ENCODE results near the gene CMTM6. TPM values are rescaled to one million over a fixed set of nuclear protein-coding genes. Genes with fewer than 3 reads are reported as not detected.
"Not testable (repeated sequence)": the region's sequence is repeated elsewhere in the genome, so short reads cannot be mapped to it uniquely, and the experiment has no call there.

CMTM6 gene
- polyA plus RNA-seq, 1 experiment, result 22.8 TPM

DNA sequence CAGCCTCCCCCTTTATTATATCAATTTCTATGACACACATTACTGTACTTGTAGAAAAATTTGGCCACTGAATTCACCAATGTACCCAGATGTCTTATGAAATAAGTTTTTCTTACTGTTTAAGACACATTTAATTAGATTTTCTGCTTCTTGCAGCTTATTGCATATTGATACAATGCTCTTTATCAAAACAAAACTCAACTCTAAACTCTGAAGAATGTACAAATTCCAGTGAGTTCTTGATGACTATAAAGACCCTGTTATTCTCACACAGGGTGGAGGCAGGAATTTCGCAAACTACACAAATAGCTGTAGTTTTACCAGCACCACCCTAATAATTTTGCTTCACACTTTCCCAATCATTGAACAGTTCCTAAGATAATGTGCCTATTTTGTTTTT is 22.0 kb downstream of the CMTM6 start:
- TF ChIP-seq, protein P1, sequence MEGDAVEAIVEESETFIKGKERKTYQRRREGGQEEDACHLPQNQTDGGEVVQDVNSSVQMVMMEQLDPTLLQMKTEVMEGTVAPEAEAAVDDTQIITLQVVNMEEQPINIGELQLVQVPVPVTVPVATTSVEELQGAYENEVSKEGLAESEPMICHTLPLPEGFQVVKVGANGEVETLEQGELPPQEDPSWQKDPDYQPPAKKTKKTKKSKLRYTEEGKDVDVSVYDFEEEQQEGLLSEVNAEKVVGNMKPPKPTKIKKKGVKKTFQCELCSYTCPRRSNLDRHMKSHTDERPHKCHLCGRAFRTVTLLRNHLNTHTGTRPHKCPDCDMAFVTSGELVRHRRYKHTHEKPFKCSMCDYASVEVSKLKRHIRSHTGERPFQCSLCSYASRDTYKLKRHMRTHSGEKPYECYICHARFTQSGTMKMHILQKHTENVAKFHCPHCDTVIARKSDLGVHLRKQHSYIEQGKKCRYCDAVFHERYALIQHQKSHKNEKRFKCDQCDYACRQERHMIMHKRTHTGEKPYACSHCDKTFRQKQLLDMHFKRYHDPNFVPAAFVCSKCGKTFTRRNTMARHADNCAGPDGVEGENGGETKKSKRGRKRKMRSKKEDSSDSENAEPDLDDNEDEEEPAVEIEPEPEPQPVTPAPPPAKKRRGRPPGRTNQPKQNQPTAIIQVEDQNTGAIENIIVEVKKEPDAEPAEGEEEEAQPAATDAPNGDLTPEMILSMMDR (IDR thresholded peaks at IDR 0.05; ENCODE audit: insufficient read depth, low read depth, low read length), result no peak
- ChIA-PET CTCF (interaction anchor here (1.0 to 2.1 kb wide), 3 partner anchors 10 to 106 kb away, joined by 3 to 6 read pairs (median 4); no protein-coding TSS in a partner anchor), POLR2A (no interaction called here)
- no peak for DNase-seq (ENCODE audit: low read depth)
- no peak overlapping the region for H3K4me3 ChIP-seq (ENCODE audit: low read depth, low read length)
- H3K36me3 ChIP-seq (ENCODE audit: control insufficient read depth, insufficient read depth, low read length), result no peaks in the 10 kb centered on the region
- H3K27me3 ChIP-seq (ENCODE audit: control insufficient read depth, insufficient read depth, low read length), result no peaks in the 10 kb centered on the region

DNA sequence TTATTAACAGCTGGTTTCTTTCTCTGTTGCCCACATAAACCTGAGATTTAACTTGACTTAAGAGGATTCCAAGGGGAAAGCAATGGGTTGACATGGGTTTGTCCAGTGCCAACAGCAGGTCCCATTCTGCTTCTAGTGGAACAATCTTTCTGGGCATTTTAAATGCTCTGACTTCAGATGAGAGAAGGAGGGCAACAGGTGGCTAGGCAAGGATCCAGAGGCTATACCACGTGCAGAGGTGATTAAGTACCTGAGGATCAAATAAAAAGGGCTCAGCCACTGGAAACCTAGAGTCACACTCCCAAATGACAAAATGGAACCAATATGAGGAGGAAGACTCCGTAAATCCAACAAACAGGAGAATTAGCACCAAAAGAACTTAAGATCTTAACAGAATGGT is 28.5 kb downstream of the CMTM6 start:
- no peaks in the 10 kb centered on the region for H3K36me3 ChIP-seq (ENCODE audit: control insufficient read depth, insufficient read depth, low read length)
- H3K27me3 ChIP-seq (ENCODE audit: control insufficient read depth, insufficient read depth, low read length), result no peaks in the 10 kb centered on the region
- DNase-seq (ENCODE audit: low read depth), result no peak
- ChIA-PET POLR2A (no interaction called here), CTCF (interaction anchor here (0.6 kb wide), 1 partner anchor 149 kb away, joined by 3 read pairs; no protein-coding TSS in a partner anchor)
- H3K4me3 ChIP-seq (ENCODE audit: low read depth, low read length), result no peak overlapping the region
- TF ChIP-seq, protein P1 (IDR thresholded peaks at IDR 0.05; ENCODE audit: insufficient read depth, low read depth, low read length), result no peak

DNA sequence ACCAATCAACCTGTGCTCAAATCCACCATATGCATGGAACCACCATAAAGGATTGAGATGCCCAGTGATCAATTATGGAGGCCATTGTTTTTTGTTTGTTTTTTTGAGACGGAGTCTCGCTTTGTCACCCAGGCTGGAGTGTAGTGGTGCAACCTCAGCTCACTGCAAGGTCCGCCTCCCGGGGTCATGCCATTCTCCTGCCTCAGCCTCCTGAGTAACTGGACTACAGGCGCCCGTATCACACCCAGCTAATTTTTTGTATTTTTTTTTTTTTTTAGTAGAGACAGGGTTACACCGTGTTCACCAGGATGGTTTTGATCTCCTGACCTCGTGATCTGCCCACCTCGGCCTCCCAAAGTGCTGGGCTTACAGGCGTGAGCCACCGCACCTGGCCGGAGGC is 30.5 kb downstream of the CMTM6 start:
- DNase-seq (ENCODE audit: low read depth); H3K36me3 ChIP-seq (ENCODE audit: control insufficient read depth, insufficient read depth, low read length); H3K4me3 ChIP-seq (ENCODE audit: low read depth, low read length); CTCF ChIA-PET; POLR2A ChIA-PET; H3K27me3 ChIP-seq (ENCODE audit: control insufficient read depth, insufficient read depth, low read length): not testable (repeated sequence)

DNA sequence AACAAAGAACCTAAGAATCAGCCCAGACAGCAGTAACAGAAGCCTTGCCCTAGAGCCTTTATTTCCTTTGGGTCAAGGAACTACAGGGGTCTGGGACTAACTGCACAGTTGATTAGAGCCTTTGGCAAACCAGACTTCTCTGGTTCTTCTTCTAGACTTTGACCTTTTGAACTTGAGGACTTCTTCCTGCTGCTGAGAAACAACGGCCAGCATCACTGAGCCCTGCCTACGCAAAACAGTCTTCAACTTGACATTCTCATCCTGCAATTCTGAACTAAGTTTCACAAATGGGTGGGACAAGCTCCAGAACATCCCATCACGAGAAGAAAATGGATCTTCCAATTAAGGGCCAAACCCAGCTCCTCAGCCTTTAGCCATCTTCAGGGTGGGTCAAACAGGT is 31.4 kb downstream of the CMTM6 start:
- CTCF ChIA-PET, result no interaction called here
- POLR2A ChIA-PET, result no interaction called here
- peaks cover 3% of the 10 kb centered on the region; the same call in 1 of the 2 replicates for H3K36me3 ChIP-seq (ENCODE audit: control insufficient read depth, insufficient read depth, low read length)
- DNase-seq (ENCODE audit: low read depth), result no peak
- H3K4me3 ChIP-seq (ENCODE audit: low read depth, low read length), result no peak overlapping the region
- TF ChIP-seq, protein P1 (IDR thresholded peaks at IDR 0.05; ENCODE audit: insufficient read depth, low read depth, low read length), result no peak
- H3K27me3 ChIP-seq (ENCODE audit: control insufficient read depth, insufficient read depth, low read length), result no peaks in the 10 kb centered on the region

DNA sequence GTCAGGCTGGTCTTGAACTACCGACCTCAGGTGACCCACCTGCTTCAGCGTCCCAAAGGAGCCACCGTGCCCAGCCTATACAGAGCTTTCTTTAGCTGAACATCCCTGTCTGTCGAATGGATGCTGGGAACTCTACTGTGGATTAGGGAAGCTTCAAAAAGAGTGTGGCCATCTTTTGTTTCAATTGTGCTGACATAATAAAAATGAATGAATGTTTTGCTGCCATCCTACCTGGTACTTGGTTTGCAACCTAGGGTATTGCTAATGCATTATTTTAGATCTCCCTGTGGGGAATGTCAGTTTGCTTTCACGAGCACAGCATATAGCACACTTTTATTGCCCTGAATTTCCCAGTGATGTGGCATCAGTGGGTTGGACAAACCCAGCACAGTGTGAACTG is 32.3 kb downstream of the CMTM6 start:
- TF ChIP-seq, protein P1 (IDR thresholded peaks at IDR 0.05; ENCODE audit: insufficient read depth, low read depth, low read length), result no peak
- DNase-seq (ENCODE audit: low read depth), result no peak
- Histone ChIP-seq H3K27me3 (ENCODE audit: control insufficient read depth, insufficient read depth, low read length) (no peaks in the 10 kb centered on the region), H3K4me3 (ENCODE audit: low read depth, low read length) (no peak overlapping the region), H3K36me3 (ENCODE audit: control insufficient read depth, insufficient read depth, low read length) (peaks cover 3% of the 10 kb centered on the region; the same call in 1 of the 2 replicates)
- CTCF ChIA-PET, result interaction anchor here (0.6 to 4.6 kb wide), 9 partner anchors 10 to 172 kb away, joined by 3 to 86 read pairs (median 3); no protein-coding TSS in a partner anchor
- POLR2A ChIA-PET, result no interaction called here
